ENCODE data around the gene POLR2H. TPM values are rescaled to one million over a fixed set of nuclear protein-coding genes. Genes with fewer than 3 reads are reported as not detected.
A peak's percentile ranks its signal among the peaks of the same experiment; 100 is the strongest.
"Not testable (repeated sequence)": the region's sequence is repeated elsewhere in the genome, so short reads cannot be mapped to it uniquely, and the experiment has no call there.

The POLR2H gene
- total RNA-seq, 1 donor from 2014 or later, result 27.6 TPM

DNA sequence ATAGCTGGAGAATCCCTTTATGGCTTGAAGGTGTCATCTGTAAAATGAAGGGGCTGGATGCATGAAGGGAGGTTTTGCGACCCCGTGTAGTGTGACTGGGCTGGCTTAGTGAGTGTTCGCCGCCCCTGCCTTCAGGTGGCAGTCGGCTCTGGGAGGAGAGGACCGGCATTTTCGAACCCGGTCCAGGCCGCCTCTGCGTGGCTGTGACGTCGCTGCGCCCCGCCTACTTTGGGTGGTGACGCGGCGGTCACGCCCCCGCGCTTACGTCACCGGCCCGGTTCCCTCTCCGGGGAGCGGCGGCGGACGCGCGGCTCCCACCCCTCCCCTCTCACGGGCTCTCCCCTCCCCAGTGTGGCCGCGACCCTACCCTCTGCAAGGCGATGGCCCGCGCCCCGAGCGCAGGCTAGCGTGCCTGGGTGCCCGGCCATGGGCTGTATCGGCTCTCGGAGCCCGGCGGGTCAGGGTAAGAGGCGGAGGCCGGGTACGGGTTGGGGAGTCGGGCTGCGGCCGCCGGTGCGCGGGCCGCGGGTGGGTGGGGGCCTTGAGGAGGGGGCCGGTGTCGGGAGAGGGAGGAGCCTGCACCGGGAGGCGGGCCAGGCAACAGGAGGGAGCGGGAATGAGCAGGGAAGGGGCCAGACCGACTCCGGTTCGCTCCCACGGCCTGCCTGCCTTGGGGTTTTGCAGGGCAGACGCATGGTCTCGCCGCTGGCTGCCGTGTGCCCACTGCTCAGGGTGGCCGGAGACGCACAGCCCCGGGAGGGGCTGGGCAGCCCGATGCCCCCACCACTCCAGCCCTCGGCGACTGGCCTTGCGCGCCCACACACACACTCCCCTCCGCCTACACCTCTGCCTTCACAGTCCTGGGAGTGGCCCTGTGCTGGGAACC is 25.6 kb upstream of the POLR2H start:
- peak; percentile 79 for DNase-seq

DNA sequence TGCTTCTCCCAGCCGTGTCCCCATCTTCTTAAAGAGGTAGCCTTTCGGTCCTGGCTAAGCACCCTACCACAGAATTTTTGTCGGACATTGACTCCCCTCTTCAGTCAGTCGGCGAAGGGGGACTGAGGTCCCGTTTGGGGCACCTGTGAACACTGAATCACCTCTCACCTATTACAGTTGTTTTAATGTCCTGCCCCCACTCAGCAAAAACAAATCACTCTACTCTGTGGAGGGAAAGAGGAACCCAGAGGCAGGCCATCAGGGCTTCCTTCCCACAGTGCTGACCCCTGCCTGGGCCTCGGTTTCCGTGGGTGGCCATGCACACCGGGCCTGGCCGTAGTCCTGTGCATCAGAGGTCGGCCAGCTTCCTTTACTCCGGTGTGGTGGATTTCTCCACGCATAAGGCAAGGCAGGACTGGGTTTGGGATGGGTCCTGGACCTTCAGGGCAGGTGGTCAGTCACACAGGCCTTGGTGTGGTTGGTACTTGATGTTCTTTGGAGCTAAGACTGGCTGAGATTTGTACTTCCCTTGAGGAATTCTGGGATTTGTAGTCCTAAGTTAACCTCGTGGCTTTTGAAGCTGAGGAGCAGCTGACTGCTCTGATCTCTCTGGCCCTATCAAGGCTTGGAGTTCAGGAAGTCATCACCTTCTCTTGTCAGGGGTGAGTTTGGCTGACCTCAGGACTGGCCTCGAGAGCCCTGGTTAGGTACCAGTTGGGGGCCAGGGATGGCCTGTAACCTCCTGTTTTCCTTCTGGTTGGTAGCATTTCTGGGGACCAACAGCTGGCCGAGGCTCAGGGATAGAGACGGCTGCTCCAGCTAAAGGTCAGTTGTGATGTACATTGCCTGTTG is 24.7 kb upstream of the POLR2H start:
- no peak for DNase-seq

DNA sequence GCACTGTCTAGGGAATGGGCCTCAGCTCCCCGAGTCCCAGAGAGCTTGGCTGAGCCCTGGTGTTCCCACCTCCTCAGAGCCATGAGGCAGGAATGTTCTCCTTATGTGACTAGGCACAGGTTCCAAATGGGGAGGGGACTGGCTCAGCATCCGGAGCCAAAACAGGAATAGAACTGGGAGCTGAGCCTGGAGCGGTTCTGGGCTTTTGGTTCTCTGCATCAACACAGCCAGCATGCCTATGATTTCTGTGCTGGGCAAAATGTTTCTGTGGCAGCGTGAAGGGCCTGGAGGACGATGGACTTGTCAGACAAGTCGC is 24.2 kb upstream of the POLR2H start, which contains the start of gene FAM131A:
FAM131A (plus strand) TSS at position 202 of the 316 bp plus-strand sequence; CDS start at position 233, 31 bp downstream.
- DNase-seq, result peak; percentile 72

DNA sequence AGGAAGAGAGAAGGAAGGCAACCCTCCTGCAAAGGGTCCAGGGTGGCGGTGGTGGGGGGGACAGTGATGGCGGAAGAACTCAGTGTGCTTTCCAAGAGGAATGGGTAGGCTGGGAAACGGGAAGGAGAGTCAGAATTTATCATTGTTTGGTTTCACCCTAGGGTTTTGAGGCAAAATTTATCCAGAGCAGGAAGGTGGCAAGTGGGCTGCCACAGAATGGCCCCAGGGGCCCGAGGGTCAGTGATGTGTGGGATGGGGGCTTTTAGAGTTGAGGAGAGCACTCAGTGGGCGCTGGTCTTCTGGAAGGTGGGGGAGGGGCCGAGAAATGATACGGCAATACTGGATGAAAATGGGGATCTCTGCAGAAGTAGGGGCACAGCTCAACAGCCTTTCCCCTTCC is 23.5 kb upstream of the POLR2H start:
- DNase-seq, result no peak

DNA sequence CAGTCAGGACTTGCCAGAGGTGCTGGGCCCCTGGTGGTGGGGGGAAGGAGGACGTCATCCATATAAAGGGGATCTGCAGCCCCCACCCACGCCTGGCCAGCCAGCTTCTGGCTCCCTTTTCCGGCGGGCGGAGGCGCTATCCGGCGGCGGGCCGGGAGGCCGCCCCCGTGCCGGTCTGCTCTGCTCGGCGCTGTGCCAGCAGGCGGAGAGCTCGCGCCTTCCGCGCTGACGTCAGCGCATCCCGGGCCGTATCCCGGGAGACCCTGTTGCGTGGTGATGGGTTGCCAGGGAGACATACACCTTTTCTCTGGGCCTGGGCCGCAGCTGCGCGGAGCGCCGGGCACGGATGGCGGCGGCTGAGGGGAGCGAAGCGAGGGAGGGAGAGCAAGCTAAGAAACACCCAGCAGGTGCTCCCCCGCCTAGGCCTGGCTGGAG is 23.0 kb upstream of the POLR2H start:
- peak; percentile 87 for DNase-seq

DNA sequence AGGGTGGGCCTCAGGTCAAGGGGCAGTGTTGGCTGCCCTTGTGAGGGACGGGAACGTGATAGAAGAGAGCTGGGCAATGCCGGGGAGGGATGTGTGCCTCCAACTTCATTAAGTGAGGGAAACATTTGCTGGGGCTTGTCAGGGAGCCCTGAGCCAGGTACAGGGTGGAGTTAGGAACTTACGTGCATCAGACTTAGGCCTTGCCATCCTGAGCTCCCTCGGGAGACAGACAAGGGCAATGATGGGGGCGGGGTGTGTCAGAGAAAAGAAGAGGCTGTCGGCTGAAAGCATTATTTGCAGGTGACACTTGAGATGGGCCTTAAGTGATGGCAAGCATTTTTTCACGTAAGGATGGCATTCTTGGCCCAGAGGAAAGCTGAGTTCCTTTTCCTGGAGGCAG is 22.5 kb upstream of the POLR2H start:
- no peak for DNase-seq

DNA sequence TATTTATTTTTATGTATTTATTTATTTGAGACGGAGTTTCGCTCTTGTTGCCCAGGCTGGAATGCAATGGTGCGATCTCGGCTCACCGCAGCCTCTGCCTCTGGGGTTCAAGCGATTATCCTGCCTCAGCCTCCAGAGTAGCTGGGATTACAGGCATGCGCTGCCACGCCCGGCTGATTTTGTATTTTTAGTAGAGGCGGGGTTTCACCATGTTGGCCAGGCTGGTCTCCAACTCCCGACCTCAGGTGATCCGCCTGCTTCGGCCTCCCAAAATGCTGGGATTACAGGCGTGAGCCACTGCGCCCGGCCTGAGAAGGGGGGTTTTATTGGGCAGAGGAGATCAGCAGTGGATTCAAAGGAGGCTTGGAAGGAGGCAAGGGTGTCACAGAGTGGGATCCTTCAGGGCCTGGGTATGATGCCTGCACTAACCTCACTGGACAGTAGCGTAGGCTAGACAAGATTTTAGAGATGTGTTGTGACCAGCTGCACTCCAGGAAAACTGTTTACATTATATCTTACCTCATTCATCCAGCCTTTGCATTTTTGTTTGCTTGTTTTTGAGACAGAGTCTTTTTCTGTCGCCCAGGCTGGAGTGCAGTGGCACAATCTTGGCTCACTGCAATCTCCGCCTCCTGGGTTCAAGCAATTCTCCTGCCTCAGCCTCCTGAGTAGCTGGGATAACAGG is 21.9 kb upstream of the POLR2H start:
- not testable (repeated sequence) for DNase-seq

DNA sequence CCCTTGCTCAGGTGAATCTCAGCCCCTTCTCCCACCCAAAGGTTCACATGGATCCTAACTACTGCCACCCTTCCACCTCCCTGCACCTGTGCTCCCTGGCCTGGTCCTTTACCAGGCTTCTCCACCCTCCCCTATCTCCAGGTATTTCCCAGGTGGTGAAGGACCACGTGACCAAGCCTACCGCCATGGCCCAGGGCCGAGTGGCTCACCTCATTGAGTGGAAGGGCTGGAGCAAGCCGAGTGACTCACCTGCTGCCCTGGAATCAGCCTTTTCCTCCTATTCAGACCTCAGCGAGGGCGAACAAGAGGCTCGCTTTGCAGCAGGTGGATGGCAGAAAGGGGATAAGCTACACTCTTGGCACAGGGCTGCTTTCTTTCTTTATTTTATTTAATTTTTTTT is 19.6 kb upstream of the POLR2H start:
- DNase-seq, result no peak

DNA sequence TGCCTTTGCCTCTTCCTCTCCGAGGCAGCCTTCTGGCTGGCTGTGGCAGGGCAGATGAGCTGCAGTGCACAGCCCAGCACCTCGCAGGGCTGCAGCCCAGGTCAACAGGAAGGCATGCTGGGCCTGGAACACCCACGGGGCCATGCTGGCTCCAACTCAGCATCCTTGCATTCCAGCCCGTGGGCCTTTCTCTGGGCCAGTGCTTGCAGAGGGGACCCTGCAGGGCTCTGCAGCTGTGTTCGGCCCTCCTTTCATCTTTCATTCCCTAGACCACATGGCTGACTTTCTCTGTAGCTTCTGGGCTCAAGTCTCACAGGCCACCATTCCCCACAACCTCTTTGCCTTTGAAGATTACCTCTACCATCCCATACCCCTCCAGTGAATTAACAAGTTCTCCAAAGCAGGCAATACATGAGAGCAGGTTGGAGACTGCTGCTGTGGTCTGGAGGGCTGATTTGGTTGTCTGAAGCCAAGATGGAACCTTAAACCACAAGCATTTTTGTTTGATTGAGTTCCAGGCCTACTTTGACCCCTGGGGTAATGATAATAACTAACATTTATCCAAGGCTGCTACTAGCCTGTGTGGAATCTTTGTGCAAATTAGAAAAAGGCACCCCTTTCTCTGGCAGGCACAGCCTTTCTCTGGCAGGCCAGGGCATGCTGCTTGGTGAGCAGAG is 18.2 kb upstream of the POLR2H start:
- no peak for DNase-seq

DNA sequence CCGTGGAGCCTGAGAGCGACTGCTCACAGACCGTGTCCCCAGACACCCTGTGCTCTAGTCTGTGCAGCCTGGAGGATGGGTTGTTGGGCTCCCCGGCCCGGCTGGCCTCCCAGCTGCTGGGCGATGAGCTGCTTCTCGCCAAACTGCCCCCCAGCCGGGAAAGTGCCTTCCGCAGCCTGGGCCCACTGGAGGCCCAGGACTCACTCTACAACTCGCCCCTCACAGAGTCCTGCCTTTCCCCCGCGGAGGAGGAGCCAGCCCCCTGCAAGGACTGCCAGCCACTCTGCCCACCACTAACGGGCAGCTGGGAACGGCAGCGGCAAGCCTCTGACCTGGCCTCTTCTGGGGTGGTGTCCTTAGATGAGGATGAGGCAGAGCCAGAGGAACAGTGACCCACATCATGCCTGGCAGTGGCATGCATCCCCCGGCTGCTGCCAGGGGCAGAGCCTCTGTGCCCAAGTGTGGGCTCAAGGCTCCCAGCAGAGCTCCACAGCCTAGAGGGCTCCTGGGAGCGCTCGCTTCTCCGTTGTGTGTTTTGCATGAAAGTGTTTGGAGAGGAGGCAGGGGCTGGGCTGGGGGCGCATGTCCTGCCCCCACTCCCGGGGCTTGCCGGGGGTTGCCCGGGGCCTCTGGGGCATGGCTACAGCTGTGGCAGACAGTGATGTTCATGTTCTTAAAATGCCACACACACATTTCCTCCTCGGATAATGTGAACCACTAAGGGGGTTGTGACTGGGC is 16.8 kb upstream of the POLR2H start:
- DNase-seq, result no peak

DNA sequence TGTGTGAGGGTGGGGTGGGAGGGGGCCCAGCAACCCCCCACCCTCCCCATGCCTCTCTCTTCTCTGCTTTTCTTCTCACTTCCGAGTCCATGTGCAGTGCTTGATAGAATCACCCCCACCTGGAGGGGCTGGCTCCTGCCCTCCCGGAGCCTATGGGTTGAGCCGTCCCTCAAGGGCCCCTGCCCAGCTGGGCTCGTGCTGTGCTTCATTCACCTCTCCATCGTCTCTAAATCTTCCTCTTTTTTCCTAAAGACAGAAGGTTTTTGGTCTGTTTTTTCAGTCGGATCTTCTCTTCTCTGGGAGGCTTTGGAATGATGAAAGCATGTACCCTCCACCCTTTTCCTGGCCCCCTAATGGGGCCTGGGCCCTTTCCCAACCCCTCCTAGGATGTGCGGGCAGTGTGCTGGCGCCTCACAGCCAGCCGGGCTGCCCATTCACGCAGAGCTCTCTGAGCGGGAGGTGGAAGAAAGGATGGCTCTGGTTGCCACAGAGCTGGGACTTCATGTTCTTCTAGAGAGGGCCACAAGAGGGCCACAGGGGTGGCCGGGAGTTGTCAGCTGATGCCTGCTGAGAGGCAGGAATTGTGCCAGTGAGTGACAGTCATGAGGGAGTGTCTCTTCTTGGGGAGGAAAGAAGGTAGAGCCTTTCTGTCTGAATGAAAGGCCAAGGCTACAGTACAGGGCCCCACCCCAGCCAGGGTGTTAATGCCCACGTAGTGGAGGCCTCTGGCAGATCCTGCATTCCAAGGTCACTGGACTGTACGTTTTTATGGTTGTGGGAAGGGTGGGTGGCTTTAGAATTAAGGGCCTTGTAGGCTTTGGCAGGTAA is 16.0 kb upstream of the POLR2H start:
- peak; percentile 82 for DNase-seq

DNA sequence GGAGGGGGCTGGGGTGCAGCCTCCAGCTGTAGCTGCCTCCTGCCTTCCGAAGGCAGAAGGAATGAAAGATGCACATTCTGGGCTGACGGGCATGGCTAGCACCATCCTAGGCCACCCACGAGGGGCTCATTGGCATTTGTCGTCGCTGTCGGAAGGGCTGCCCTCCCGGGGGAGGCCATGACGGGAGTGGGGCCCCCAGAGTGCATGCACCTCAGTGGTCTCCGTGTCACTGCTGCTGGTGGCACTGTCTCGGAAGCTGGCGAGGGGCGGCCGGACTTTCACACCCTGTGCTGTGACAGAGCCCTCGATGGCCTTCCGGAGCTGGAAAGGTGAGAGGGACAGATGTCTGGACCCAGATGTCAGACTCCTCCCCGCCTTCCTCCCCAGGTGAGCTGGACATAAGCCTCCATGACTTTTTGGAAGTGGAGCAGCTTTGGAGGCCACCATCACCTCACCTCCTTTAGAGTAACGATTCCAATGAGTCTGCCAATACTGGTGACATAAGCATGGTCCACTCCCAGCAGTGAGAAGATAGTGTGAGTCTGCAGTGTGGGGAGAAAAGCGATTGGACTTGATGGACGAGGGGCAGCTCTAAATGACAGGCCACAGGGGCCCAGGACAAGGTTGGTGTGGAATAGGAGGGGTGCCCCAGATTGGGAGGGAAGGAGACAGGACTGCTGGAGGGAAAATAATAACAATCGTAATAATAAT is 14.9 kb upstream of the POLR2H start:
- DNase-seq, result no peak

DNA sequence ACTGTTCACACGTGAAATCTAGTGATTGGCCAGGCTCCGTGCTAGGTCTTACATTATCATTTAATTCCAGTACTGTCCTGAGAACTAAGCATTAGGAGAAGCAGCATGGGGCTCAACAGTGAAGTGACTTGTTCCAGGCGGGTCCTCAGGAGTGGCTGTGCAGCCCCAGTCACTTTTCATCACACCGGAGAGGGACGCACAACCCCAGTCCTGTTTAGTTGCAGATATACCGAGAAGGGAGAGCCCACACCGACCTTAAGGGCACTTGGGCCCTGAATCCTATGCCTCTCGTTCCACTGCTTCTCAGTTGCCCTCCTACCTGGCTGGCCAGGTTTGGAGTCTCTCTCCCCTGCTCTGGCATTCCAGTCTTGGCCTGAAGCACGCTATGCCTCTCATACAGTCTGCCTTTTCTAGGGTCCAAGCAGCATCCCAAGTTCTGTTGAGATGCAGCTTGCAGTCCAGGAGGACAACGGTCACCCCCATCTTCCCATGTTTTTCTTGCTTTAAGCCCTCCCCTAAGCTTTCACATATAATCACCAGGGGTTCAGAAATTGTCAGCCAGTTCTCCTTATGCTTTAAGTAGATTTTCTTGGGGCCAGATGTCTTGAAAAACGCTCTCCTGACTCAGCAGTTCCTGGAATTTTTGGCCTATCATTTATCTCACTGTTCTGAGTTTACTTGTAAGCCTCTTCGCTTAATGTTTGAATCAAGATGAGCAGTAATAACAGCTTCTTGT is 14.0 kb upstream of the POLR2H start:
- no peak for DNase-seq

DNA sequence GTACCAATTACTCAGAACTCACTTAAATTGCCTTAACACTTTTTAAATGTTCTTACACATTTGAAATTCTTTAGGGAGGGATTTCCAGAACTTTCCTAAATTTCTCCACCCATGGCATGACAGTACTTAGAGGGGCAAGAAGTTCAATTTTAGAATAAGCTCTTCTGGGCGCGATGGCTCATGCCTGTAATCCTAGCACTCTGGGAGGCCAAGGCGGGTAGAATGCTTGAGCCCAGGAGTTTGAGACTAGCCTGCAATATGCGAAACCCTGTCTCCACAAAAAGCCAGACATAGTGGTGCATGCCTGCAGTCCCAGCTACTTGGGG is 13.5 kb upstream of the POLR2H start:
- no peak for DNase-seq

DNA sequence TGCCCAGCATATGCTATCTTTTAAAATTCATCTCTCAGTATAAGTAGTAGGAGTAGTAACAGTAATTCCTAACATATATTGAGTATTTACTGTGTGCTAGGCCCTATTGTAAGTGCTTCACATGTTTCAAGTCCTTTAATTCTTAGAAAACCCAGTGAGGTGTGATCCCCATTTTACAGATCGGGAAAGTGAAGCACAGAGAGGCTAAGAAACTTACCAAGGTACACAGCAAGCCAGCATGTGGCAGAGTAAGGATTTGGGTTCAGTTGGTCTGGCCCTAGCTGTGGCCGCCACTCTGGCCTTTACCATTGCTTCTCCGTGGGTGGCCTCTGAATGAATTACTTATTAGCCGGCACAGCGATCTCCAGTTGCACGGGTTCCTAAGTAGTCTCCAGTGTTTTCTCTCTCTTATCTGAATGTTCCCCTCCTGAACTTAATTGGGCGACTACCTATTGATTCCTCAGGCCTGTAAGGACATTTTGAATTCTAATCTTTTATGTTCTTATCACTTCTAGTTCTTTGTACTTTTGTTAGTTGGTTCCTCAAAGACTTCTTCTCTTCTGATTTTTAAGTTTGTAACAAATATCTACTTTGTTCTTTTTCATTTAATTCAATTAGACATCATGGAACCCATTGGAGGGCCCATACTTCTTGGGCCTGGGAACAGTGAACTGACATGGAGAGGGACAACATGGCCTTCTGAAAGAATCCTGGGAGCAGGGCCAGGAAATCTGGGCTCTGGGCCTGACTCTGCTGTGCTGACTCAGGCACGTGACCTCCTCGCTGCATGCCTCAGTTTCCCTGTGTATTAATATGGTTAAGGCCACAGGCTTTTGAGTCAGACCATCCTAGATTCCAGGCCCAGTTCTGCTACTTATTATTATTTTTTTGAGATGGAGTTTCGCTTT is 11.7 kb upstream of the POLR2H start:
- DNase-seq, result no peak

DNA sequence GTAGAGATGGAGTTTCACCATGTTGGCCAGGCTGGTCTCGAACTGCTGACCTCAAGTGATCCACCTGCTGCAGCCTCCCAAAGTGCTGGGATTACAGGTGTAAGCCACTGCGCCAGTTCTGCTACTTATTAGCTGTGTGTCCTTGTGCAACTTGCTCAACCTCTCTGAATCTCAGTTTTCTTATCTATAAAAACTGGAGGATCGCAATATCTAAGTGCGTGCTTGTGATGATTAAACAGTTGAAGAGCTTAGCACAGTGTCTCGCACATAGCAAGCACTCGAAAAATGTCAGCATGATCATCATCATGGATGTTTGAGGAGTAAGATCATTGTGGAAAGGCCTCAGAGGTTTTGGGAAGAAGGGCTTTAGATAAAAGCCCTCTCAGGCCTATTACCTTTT is 10.9 kb upstream of the POLR2H start:
- no peak for DNase-seq

DNA sequence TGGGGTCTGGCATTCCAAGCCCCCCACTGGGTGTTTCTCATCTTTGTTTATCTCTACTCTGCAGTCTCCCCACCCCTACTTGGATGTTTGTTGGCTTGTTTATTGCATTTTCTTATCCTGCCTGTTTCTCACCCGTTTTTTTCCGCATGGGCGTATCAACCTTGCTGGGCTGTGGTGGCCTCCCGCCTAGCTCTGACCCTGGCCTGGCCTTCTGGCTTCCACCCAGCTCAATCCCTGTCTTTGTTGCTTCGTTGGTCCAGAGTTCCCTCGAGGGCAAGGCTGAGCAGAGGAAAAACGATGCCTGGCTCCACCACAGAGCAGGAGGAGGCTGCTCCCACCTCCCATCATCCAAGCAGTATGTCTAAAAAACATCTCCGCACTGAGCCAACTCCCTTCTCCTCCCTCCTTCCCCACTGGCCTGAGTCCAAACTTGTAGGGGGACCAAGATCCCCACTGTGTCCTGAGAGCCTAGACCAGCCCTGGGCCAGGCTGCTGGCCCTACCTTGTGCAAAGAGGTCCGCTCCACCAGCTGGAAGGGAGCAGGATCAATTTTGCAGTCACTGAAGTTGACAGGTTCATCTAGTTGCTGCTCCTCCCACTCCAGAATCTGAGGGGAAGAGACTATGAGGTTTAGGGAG is 9.9 kb upstream of the POLR2H start:
- DNase-seq, result no peak
